ENCODE results near the gene CD74. TPM values are rescaled to one million over a fixed set of nuclear protein-coding genes. Genes with fewer than 3 reads are reported as not detected.

CD74 gene
- total and polyA plus RNA-seq, 4 donors = 176 to 327 (median 257) TPM

DNA sequence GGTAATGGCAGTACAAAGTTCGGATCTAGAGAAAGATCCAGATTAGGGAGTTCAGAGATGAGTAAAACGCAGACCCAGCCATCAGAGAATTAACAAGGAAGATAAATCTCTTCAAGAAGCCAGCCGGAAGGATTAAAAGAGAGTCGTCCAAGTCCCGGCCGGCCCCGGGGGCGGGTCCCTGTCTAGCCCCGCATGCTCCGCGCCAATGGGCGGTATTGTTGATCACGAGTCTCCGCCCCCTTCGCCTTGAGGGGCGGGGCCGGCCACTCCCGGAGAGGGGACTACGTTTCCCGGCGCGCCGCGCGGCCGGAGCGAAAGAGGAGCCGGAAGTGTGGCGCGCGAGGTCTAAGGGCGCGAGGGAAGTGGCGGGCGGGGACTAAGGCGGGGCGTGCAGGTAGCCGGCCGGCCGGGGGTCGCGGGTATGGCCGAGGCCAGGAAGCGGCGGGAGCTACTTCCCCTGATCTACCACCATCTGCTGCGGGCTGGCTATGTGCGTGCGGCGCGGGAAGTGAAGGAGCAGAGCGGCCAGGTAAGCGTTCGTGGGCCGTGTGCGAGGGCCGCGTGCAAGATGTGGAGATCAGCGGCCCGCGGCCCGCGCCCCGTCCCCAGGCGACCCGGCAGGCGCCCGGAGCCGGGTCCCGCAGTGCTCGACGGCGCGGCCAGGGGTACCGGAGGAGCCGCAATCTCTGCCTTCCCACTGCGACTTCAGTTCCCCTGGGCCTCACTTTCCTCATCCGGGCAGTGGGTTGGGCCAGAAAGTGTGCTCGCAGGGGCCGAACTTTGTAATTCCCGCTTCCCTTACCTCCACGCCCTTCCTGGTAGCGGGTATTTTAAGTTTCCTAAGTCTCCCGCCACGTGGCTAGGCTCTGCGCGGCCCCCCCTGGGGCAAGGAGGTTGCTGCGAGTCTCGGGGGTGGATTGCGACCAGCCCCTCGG, 55.1 kb downstream of the CD74 start, which contains the start of gene TCOF1:
Gene TCOF1, plus strand, starts transcription at position 372 of the 935 bp plus-strand sequence. Its CDS starts 50 bp downstream, at position 422.
- H3K4me3 ChIP-seq (ENCODE audit: low read depth in 1 of 3, low read length in 3 of 3) = peak within 1 kb of the TSS; percentile 66 to 93 (median 87)
- TF ChIP-seq EGR1 (IDR thresholded peaks at IDR 0.05; ENCODE audit: low read depth in 2 of 2) (no peak), RXRA (IDR thresholded peaks at IDR 0.05) (peak; percentile 8 to 17), FOXA1 (IDR thresholded peaks at IDR 0.05) (no peak), RAD21 (IDR thresholded peaks at IDR 0.05) (peak; percentile 28 to 31), NR2F2 (IDR thresholded peaks at IDR 0.05) (peak; percentile 17), SP1 (IDR thresholded peaks at IDR 0.05) (peak; percentile 76), ZBTB33 (IDR thresholded peaks at IDR 0.05) (no peak), HNF4G (IDR thresholded peaks at IDR 0.05) (no peak), YY1 (IDR thresholded peaks at IDR 0.05) (peak; percentile 50), FOXA2 (IDR thresholded peaks at IDR 0.05) (no peak), REST (IDR thresholded peaks at IDR 0.05) (peak; percentile 63), JUND (IDR thresholded peaks at IDR 0.05) (no peak), GABPA (IDR thresholded peaks at IDR 0.05 in 1 of 2, conservative IDR thresholded peaks at IDR 0.05 in 1 of 2) (peak; percentile 77 to 93), HNF4A (conservative IDR thresholded peaks at IDR 0.05) (peak in 1 of 2 donors; percentile 37), TAF1 (conservative IDR thresholded peaks at IDR 0.05) (no peak)
- TF ChIP-seq, protein P1, sequence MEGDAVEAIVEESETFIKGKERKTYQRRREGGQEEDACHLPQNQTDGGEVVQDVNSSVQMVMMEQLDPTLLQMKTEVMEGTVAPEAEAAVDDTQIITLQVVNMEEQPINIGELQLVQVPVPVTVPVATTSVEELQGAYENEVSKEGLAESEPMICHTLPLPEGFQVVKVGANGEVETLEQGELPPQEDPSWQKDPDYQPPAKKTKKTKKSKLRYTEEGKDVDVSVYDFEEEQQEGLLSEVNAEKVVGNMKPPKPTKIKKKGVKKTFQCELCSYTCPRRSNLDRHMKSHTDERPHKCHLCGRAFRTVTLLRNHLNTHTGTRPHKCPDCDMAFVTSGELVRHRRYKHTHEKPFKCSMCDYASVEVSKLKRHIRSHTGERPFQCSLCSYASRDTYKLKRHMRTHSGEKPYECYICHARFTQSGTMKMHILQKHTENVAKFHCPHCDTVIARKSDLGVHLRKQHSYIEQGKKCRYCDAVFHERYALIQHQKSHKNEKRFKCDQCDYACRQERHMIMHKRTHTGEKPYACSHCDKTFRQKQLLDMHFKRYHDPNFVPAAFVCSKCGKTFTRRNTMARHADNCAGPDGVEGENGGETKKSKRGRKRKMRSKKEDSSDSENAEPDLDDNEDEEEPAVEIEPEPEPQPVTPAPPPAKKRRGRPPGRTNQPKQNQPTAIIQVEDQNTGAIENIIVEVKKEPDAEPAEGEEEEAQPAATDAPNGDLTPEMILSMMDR (IDR thresholded peaks at IDR 0.05; ENCODE audit: low read depth, low read length, missing input control) = no peak
- TF ChIP-seq, protein P2, sequence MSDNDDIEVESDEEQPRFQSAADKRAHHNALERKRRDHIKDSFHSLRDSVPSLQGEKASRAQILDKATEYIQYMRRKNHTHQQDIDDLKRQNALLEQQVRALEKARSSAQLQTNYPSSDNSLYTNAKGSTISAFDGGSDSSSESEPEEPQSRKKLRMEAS (IDR thresholded peaks at IDR 0.05) = peak; percentile 58
- TF ChIP-seq, protein P3, sequence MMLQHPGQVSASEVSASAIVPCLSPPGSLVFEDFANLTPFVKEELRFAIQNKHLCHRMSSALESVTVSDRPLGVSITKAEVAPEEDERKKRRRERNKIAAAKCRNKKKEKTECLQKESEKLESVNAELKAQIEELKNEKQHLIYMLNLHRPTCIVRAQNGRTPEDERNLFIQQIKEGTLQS (IDR thresholded peaks at IDR 0.05) = no peak
- peaks cover 10 to 30% (median 25%) of the 10 kb centered on the region in 4 donors for H3K4me1 ChIP-seq (ENCODE audit: control insufficient read depth in 4 of 4, insufficient read depth in 4 of 4, low read length in 3 of 4)
- H3K27ac ChIP-seq (ENCODE audit: low read depth in 1 of 2, low read length in 2 of 2) = peak within 1 kb of the TSS; percentile 11 to 29
- peak within 1 kb of the TSS; percentile 40 to 69 for H3K9ac ChIP-seq (ENCODE audit: low read depth in 1 of 2, low read length in 2 of 2)
- peak; percentile 96 for DNase-seq (ENCODE audit: low spot score)
- no peaks in the 10 kb centered on the region for H3K27me3 ChIP-seq (ENCODE audit: control insufficient read depth in 4 of 4, insufficient read depth in 4 of 4, low read length in 3 of 4)
- H3K36me3 ChIP-seq (ENCODE audit: control insufficient read depth in 4 of 4, insufficient read depth in 3 of 4, low read depth in 1 of 4, low read length in 3 of 4) = peaks cover 0 to 15% (median 12%) of the 10 kb centered on the region in 4 donors
- under 1% methylated on average over 90 of the region's 90 CpGs for WGBS
- no peaks in the 10 kb centered on the region for H3K9me3 ChIP-seq (ENCODE audit: control insufficient read depth in 4 of 4, low read length in 3 of 4)
